Naive thymus-derived CD4-positive, alpha-beta T cell (primary cell): ENCODE measurements around the gene CPA5. TPM values are rescaled to one million over a fixed set of nuclear protein-coding genes. Genes with fewer than 3 reads are reported as not detected.
A peak's percentile ranks its signal among the peaks of the same experiment; 100 is the strongest.

Experiments used
- ATAC-seq: fragments of 150-1000 bp; cut with Tn5 transposase; 2 replicates; pipeline ENCODE4 v1.10.0; 2021; ENCODE audit warnings: mild to moderate bottlenecking, moderate library complexity
- CTCF ChIA-PET: fragments of 350-600 bp; sonication (Branson Sonifier 250); formaldehyde crosslinking; loops from one replicate; lab custom pipeline; 2021; ENCODE audit warnings: antibody characterized with exemption; lab: Charles Lee
- POLR2A ChIA-PET: fragments of 350-600 bp; sonication (Branson Sonifier 250); formaldehyde crosslinking; loops from one replicate; lab custom pipeline; 2021; ENCODE audit warnings: antibody characterized with exemption, inconsistent platforms; lab: Charles Lee
- DNase-seq, 9 donors: peaks; one replicate each; pipeline versions ENCODE4 v3.0.0 to v3.0.0-alpha.2; 2020 to 2022; ENCODE audit warnings: mixed read lengths in 1 of 9
- H3K27ac ChIP-seq: one replicate; pipeline ENCODE4 v1.7.0; 2013; ENCODE audit warnings: mild to moderate bottlenecking, low read depth, low read length, moderate library complexity
- H3K27me3 ChIP-seq, 2 donors: one replicate each; pipeline ENCODE4 v1.7.0; 2013; ENCODE audit warnings: low read length in 2 of 2, mild to moderate bottlenecking in 2 of 2, moderate library complexity in 2 of 2; ENCODE audit not compliant: control insufficient read depth in 2 of 2, insufficient read depth in 2 of 2
- H3K36me3 ChIP-seq, 3 experiments: 1 replicate in 2 of 3; 2 replicates in 1 of 3; pipeline ENCODE4 v1.7.0; 2013; ENCODE audit warnings: low read length in 3 of 3, mild to moderate bottlenecking in 3 of 3, moderate library complexity in 1 of 3; ENCODE audit not compliant: insufficient read depth in 3 of 3, control insufficient read depth in 2 of 3
- H3K4me1 ChIP-seq, 2 donors: one replicate each; pipeline ENCODE4 v1.7.0; 2013; ENCODE audit warnings: low read length in 2 of 2, mild to moderate bottlenecking in 2 of 2, moderate library complexity in 1 of 2; ENCODE audit not compliant: control insufficient read depth in 2 of 2, insufficient read depth in 2 of 2
- H3K4me3 ChIP-seq: 2 replicates; pipeline ENCODE4 v1.7.0; 2013; ENCODE audit warnings: mild to moderate bottlenecking, low read length
- H3K9me3 ChIP-seq, 3 experiments: 1 replicate in 2 of 3; 2 replicates in 1 of 3; pipeline ENCODE4 v1.7.0; 2013; ENCODE audit warnings: low read length in 3 of 3; ENCODE audit not compliant: control insufficient read depth in 2 of 3
- H3K27ac Mint-ChIP-seq, 9 donors: one replicate each; pipeline ENCODE4 v1.8.0; 2020 to 2022; ENCODE audit warnings: mixed read lengths in 9 of 9, mild to moderate bottlenecking in 8 of 9, moderate library complexity in 5 of 9, inconsistent platforms in 2 of 9
- H3K27me3 Mint-ChIP-seq, 5 donors: one replicate each; pipeline ENCODE4 v1.8.0; 2021 to 2022; ENCODE audit warnings: mixed read lengths in 5 of 5, mild to moderate bottlenecking in 1 of 5
- H3K36me3 Mint-ChIP-seq, 5 donors: one replicate each; pipeline ENCODE4 v1.8.0; 2020 to 2022; ENCODE audit warnings: mixed read lengths in 5 of 5, mild to moderate bottlenecking in 3 of 5, inconsistent platforms in 1 of 5
- H3K4me1 Mint-ChIP-seq, 7 donors: one replicate each; pipeline ENCODE4 v1.8.0; 2020 to 2022; ENCODE audit warnings: mixed read lengths in 7 of 7, mild to moderate bottlenecking in 3 of 7, inconsistent platforms in 1 of 7
- H3K4me3 Mint-ChIP-seq, 10 donors: one replicate each; pipeline ENCODE4 v1.8.0; 2020 to 2022; ENCODE audit warnings: mild to moderate bottlenecking in 10 of 10, mixed read lengths in 10 of 10, moderate library complexity in 6 of 10, inconsistent platforms in 2 of 10
- H3K9me3 Mint-ChIP-seq, 11 donors: one replicate each; pipeline ENCODE4 v1.8.0; 2020 to 2022; ENCODE audit warnings: mixed read lengths in 11 of 11, mild to moderate bottlenecking in 4 of 11, inconsistent platforms in 1 of 11, moderate library complexity in 1 of 11
- intact Hi-C, 2 donors: fragments of 100-400 bp; cut with micrococcal nuclease; formaldehyde crosslinking; loops; one replicate each; pipeline ENCODE4 v1.15.1; 2023
- polyA plus RNA-seq, 2 donors: library from polyadenylated mRNA; unstranded; fragments of 300-500 nt; fragmentation: Illumina TruSeq; gene quantifications; one replicate each; pipeline ENCODE4 v1.2.3, GENCODE V29; 2021
- total RNA-seq, 6 experiments: library from RNA in 5 of 6; stranded (reverse) in 5 of 6; gene quantifications; 1 replicate in 5 of 6; 2 replicates in 1 of 6; pipeline ENCODE4 v1.2.3 and lab custom pipeline; 2021 to 2026

CPA5 gene
- total and polyA plus RNA-seq, 7 experiments from 2014 or later, result 0.77 to 7.9 (median 3.9) TPM; not detected in 2

- H3K4me3 Mint-ChIP-seq, result no peak overlapping the region
- Histone ChIP-seq H3K9me3 (no peaks in the 10 kb centered on the region), H3K36me3 (no peaks in the 10 kb centered on the region), H3K27me3 (no peaks in the 10 kb centered on the region), H3K27ac (no peak overlapping the region), H3K4me1 (no peaks in the 10 kb centered on the region), H3K4me3 (no peak overlapping the region)
- ChIA-PET CTCF (no interaction called here), POLR2A (interaction anchor here (0.7 kb wide), 1 partner anchor 175 kb away, joined by 3 read pairs; no protein-coding TSS in a partner anchor)
- H3K27ac Mint-ChIP-seq, result no peak overlapping the region
- ATAC-seq (no peak), DNase-seq (no peak)
- H3K4me1 Mint-ChIP-seq, result peaks cover 0 to 3% (median 0%) of the 10 kb centered on the region in 7 donors
- H3K27me3 Mint-ChIP-seq, result no peaks in the 10 kb centered on the region
- peaks cover 0 to 3% (median 0%) of the 10 kb centered on the region in 11 donors for H3K9me3 Mint-ChIP-seq
- intact Hi-C loops, result no loop called here
- no peaks in the 10 kb centered on the region for H3K36me3 Mint-ChIP-seq
These were observed 20.2 kb upstream of the CPA5 start for GRCh38 chr7:130324306-130324943.

- no peaks in the 10 kb centered on the region for H3K36me3 ChIP-seq
- ATAC-seq (no peak), DNase-seq (no peak)
- no peak overlapping the region for H3K27ac Mint-ChIP-seq
- no peaks in the 10 kb centered on the region for H3K27me3 ChIP-seq
- ChIA-PET CTCF (no interaction called here), POLR2A (no interaction called here)
- no peaks in the 10 kb centered on the region for H3K9me3 Mint-ChIP-seq
- peaks cover 0 to 3% (median 0%) of the 10 kb centered on the region in 7 donors for H3K4me1 Mint-ChIP-seq
- no peak overlapping the region for H3K4me3 Mint-ChIP-seq
- intact Hi-C loops, result no loop called here
- H3K36me3 Mint-ChIP-seq, result no peaks in the 10 kb centered on the region
- H3K27ac ChIP-seq, result no peak overlapping the region
- peaks cover 0 to 3% (median 0%) of the 10 kb centered on the region in 5 donors for H3K27me3 Mint-ChIP-seq
- no peak overlapping the region for H3K4me3 ChIP-seq
- H3K4me1 ChIP-seq, result no peaks in the 10 kb centered on the region
- no peaks in the 10 kb centered on the region for H3K9me3 ChIP-seq
These were observed 14.9 kb upstream of the CPA5 start for GRCh38 chr7:130329681-130330080.

GRCh38 chr7:130332259-130333053 lies 12.2 kb upstream of the CPA5 start:
- Histone ChIP-seq H3K27me3 (no peaks in the 10 kb centered on the region), H3K4me3 (no peak overlapping the region), H3K4me1 (no peaks in the 10 kb centered on the region), H3K36me3 (no peaks in the 10 kb centered on the region), H3K27ac (no peak overlapping the region), H3K9me3 (no peaks in the 10 kb centered on the region)
- CTCF ChIA-PET, result interaction anchor here (0.7 to 0.9 kb wide), 2 partner anchors 13 to 131 kb away, joined by 3 read pairs; no protein-coding TSS in a partner anchor
- intact Hi-C loops, result no loop called here
- Mint-ChIP-seq H3K27ac (no peak overlapping the region), H3K27me3 (peaks cover 0 to 3% (median 0%) of the 10 kb centered on the region in 5 donors), H3K4me3 (no peak overlapping the region), H3K9me3 (no peaks in the 10 kb centered on the region), H3K36me3 (no peaks in the 10 kb centered on the region), H3K4me1 (no peaks in the 10 kb centered on the region)
- no peak for ATAC-seq
- POLR2A ChIA-PET, result interaction anchor here (0.8 kb wide), 1 partner anchor 12 kb away, joined by 3 read pairs; no protein-coding TSS in a partner anchor
- DNase-seq, result no peak

GRCh38 chr7:130333832-130334231 lies 10.8 kb upstream of the CPA5 start:
- ATAC-seq, result no peak
- Mint-ChIP-seq H3K36me3 (no peaks in the 10 kb centered on the region), H3K27me3 (peaks cover 0 to 3% (median 0%) of the 10 kb centered on the region in 5 donors), H3K4me3 (no peak overlapping the region), H3K4me1 (no peaks in the 10 kb centered on the region), H3K27ac (no peak overlapping the region), H3K9me3 (no peaks in the 10 kb centered on the region)
- Histone ChIP-seq H3K9me3 (no peaks in the 10 kb centered on the region), H3K27ac (no peak overlapping the region), H3K27me3 (no peaks in the 10 kb centered on the region), H3K36me3 (no peaks in the 10 kb centered on the region), H3K4me3 (no peak overlapping the region), H3K4me1 (no peaks in the 10 kb centered on the region)
- no peak for DNase-seq
- ChIA-PET POLR2A (interaction anchor here (0.6 kb wide), 1 partner anchor 8 kb away, joined by 3 read pairs; no protein-coding TSS in a partner anchor), CTCF (interaction anchor here (0.9 kb wide), 1 partner anchor 114 kb away, joined by 4 read pairs; no protein-coding TSS in a partner anchor)
- intact Hi-C loops, result no loop called here

GRCh38 chr7:130334274-130334673 lies 10.3 kb upstream of the CPA5 start:
- no peak overlapping the region for H3K4me3 ChIP-seq
- DNase-seq (no peak), ATAC-seq (no peak)
- Mint-ChIP-seq H3K4me1 (no peaks in the 10 kb centered on the region), H3K9me3 (no peaks in the 10 kb centered on the region), H3K36me3 (no peaks in the 10 kb centered on the region), H3K27me3 (peaks cover 0 to 3% (median 0%) of the 10 kb centered on the region in 5 donors), H3K4me3 (no peak overlapping the region), H3K27ac (no peak overlapping the region)
- no peaks in the 10 kb centered on the region for H3K4me1 ChIP-seq
- H3K27me3 ChIP-seq, result no peaks in the 10 kb centered on the region
- intact Hi-C loops, result no loop called here
- POLR2A ChIA-PET, result interaction anchor here (0.6 kb wide), 1 partner anchor 9 kb away, joined by 3 read pairs; no protein-coding TSS in a partner anchor
- H3K27ac ChIP-seq, result no peak overlapping the region
- no peaks in the 10 kb centered on the region for H3K9me3 ChIP-seq
- CTCF ChIA-PET, result interaction anchor here (0.9 kb wide), 1 partner anchor 114 kb away, joined by 4 read pairs; no protein-coding TSS in a partner anchor
- H3K36me3 ChIP-seq, result no peaks in the 10 kb centered on the region

- ChIA-PET POLR2A (no interaction called here), CTCF (interaction anchor here (0.6 kb wide), 1 partner anchor 495 kb away, joined by 3 read pairs; no protein-coding TSS in a partner anchor)
- no peak overlapping the region for H3K27ac ChIP-seq
- H3K4me3 ChIP-seq, result no peak overlapping the region
- H3K36me3 ChIP-seq, result no peaks in the 10 kb centered on the region
- Mint-ChIP-seq H3K4me1 (no peaks in the 10 kb centered on the region), H3K9me3 (peaks cover 0 to 5% (median 0%) of the 10 kb centered on the region in 11 donors), H3K27ac (peak overlapping the region in 1 of 9 donors; percentile 13), H3K36me3 (no peaks in the 10 kb centered on the region), H3K4me3 (no peak overlapping the region), H3K27me3 (peaks cover 0 to 3% (median 0%) of the 10 kb centered on the region in 5 donors)
- H3K9me3 ChIP-seq, result no peaks in the 10 kb centered on the region
- DNase-seq (no peak), ATAC-seq (no peak)
- no peaks in the 10 kb centered on the region for H3K4me1 ChIP-seq
- intact Hi-C loops, result no loop called here
- H3K27me3 ChIP-seq, result no peaks in the 10 kb centered on the region
These were observed 7.1 kb upstream of the CPA5 start for GRCh38 chr7:130337410-130337971.
